GM12873 (cell line): ENCODE data around the gene LRP1.

ENCODE experiments used
- TF ChIP-seq, protein P1 (sequence below): IDR thresholded peaks from 2 replicates; pipeline ENCODE4 v1.5.1; 2012; ENCODE audit warnings: low read depth, mild to moderate bottlenecking, moderate library complexity, low read length, control low read depth; ENCODE audit not compliant: insufficient read depth; ENCODE audit errors: missing control alignments

LRP1 gene

DNA sequence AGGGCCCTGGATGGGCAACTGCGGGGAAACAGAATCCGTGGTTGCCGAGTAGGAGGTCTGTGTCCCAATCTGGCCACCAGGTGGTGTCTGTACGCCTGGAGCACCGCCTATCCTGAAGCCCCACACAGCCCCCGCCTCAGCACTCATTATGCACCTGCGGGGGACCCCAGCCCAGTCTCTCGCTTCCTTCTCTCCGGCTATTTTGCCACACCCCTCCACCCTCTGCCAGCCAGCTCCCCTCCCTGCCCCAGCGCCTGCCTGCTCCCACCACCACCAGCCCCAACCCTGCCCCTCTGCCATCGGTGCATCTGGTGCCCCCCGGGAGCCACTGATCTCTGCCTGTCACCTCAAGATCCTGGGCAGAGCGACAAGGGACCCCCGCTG, 86.1 kb downstream of the LRP1 start:
- TF ChIP-seq, protein P1, sequence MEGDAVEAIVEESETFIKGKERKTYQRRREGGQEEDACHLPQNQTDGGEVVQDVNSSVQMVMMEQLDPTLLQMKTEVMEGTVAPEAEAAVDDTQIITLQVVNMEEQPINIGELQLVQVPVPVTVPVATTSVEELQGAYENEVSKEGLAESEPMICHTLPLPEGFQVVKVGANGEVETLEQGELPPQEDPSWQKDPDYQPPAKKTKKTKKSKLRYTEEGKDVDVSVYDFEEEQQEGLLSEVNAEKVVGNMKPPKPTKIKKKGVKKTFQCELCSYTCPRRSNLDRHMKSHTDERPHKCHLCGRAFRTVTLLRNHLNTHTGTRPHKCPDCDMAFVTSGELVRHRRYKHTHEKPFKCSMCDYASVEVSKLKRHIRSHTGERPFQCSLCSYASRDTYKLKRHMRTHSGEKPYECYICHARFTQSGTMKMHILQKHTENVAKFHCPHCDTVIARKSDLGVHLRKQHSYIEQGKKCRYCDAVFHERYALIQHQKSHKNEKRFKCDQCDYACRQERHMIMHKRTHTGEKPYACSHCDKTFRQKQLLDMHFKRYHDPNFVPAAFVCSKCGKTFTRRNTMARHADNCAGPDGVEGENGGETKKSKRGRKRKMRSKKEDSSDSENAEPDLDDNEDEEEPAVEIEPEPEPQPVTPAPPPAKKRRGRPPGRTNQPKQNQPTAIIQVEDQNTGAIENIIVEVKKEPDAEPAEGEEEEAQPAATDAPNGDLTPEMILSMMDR, result peak; percentile 86

DNA sequence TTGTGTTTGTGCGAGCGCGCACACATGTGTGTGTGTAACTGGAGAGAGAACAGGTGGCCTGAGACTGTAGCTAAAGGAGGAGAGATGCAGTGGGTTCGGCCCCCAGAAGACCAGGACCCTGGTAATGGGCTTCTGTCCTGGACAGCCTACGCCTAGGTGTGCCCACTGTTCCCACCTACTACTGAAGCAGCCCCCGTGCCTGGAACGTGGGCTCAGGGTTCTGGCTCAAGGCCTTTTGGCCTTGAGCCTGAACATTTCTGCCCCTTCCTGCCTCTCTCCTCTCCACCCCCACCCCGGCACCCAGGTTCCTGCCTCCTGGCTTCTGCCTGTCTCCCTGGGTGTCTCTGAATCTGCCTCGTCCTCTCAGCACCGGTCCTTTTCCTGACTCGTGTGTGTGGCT, 86.8 kb downstream of the LRP1 start:
- TF ChIP-seq, protein P1, result no peak

DNA sequence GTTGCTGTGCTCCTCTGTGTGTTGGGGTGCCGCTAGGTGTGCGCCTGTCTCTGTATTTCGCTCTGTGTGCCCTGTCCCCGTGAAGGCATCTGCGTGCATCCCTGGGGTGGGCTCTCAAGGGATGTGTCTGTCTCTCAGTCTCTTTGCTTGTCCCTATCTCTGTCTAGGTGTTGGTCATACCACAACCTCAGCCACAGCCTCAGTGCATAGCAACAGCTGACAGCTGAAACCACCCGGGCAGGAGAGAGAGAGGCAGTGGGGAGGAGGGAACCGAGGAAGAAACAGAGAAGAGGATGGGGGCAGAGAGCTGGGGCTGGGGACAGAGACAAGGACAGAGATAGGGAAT, 87.4 kb downstream of the LRP1 start:
- TF ChIP-seq, protein P1, result no peak

DNA sequence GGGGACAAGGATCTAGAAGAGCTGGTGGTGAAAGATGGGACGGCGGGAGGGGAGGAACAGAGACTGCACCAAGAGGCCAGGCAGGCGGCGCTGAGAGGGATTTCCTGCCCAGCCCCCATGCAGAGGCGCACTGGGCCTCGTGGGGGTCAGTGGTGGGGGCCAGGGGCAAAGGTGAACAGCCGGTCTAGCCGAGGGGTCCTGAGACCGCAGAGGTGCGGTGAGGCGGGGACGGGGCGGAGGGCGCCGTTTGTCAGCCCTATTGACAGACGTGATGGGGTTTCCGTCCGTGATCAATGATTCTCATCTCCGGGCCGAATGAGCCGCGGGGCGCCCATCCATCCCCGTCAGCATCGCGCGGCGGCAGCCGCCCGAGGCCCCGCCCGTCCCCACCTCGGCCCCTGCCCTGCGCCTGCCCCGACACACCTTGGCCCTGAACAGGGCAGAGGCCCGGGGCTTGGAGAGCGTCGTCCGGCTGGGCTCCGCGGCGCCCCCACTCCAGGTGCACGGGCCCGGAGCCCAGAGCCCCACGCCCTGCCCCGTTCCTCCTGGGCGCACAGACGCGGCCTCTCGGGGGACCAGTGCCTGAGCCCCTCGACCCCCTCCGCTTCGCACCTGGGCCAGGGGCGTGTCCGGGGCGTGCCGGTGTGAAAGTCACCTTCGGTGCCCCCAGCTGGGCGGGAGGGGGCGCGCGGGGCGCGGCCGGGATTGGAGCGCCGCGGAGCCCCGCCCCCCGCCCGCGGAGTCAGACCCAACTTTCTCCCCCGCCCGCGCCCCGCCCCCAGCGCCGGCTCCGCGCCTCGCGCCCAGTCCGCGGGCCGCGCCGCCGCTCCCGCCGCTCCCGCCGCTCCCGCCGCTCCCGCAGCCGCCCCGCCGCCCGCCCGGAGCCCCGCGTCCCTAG, 88.0 kb downstream of the LRP1 start, which contains the start of gene NXPH4:
Gene NXPH4 (plus strand): TSS at position 781 of the 898 bp plus-strand sequence. CDS start 176 bp downstream, outside the sequence.
- TF ChIP-seq, protein P1, result no peak

DNA sequence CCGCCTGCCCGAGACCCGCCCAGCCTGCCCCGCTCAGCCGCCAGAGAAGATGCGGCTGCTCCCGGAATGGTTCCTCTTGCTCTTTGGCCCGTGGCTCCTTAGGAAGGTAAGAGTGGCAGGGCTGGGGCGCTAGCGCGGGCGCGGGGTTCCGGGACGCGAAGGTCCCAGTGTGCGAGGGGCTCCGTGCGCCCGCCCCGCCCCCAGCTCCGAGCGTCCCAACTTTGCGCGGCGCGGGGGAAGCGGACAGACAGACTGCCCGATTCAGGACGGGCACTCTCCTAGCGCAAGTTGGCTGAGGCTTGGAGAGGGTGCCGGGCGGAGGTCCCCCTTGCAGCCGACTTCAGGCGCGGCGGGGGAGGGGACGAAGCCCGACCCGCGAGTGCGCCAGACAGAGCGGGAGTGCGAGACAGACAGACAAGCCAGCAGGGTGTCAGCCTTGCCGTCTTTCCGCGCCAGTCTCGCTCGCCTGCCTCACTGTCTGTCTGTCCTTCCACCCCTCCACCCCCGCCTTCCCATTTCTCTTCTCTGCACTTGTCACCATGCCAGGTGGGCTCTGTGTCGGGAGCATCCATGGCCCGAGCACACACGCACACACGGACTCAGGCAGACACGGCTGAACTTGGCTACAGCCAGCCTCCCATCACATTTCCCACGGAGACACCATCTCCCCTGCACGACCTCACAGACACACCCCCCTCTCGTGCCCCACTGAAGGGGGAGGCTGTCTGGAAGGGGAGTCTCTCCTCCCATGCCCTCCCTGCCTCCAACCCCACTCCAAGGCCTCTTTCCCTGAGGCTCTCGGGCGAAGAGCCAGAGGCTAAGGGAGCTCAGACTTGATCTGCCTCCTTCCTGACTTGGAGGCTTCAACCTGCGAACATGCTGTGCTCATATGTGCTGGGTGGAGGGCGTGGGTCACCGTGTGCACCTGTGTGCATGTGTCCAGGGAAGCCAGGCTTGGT, 88.9 kb downstream of the LRP1 start:
- TF ChIP-seq, protein P1, result no peak

DNA sequence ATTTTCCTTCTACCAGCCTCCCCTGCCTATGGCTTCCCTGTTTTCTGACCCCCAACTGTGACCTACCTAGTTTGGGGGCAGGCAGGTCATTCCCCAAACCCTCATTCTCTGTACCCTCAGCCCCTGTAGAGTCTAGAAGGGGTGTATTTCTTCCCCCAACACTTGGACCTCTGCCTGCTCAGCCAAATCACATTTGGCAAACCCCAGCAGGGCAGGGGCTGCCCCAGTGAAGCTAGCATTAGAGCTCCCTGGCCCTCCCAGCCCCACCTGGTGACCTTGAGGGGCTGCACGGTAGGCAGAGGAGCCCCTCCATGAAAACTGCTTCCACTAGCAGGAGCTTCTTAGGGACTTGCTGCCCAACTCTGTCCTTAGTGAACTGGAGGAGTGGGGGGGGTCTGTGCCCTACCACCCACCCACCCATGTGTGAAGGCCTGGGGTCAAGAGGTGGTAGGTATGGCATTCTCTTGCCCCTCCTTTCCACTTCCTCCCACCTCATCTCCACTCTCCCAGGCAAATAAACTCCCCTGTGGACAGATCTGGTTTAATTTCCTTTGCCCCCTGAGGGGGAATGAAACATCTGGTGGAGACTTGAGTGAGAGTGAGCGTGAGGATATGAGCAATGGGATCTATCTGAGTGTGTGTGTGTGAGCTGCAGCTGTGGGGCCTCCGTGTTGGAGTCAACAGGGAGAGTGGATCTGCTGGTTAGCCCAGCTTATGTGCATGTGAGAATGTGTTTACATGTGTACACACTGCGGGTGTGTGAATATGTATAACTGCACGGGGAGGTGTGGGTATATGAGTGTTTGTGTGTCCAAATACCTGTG, 90.0 kb downstream of the LRP1 start:
- TF ChIP-seq, protein P1, result no peak
